Retinal pigment epithelial cell (primary cell): ENCODE data around the gene PLA2G7.

Experiments
- DNase-seq: peaks from one replicate; pipeline ENCODE4 v3.0.0-alpha.2; 2010; ENCODE audit warnings: low read depth
- H3K4me3 ChIP-seq: 2 replicates; pipeline ENCODE4 v1.5.1; 2011; ENCODE audit warnings: mild to moderate bottlenecking, low read length, control low read depth, moderate library complexity
- CTCF ChIP-seq: conservative IDR thresholded peaks from 2 replicates; pipeline ENCODE4 v1.5.1; 2011; ENCODE audit warnings: low read depth, low read length, control low read depth, inconsistent platforms

The PLA2G7 gene

GRCh38 chr6:46689657-46690056 is 45.5 kb downstream of the PLA2G7 start:
- no peak for TF ChIP-seq CTCF
- no peak overlapping the region for H3K4me3 ChIP-seq
- no peak for DNase-seq

- TF ChIP-seq CTCF = no peak
- H3K4me3 ChIP-seq = no peak overlapping the region
- no peak for DNase-seq
These were observed 46.2 kb downstream of the PLA2G7 start for GRCh38 chr6:46688966-46689335.

- DNase-seq = no peak
- no peak for TF ChIP-seq CTCF
- no peak overlapping the region for H3K4me3 ChIP-seq
These were observed 46.8 kb downstream of the PLA2G7 start for GRCh38 chr6:46688117-46688965.

- no peak for DNase-seq
- no peak for TF ChIP-seq CTCF
- H3K4me3 ChIP-seq = no peak within 1 kb of the TSS
These were observed 47.5 kb downstream of the PLA2G7 start, which contains the start of gene TDRD6 for GRCh38 chr6:46687619-46688097. TSS of gene TDRD6 (plus strand) at chr6:46687885. CDS start at chr6:46688129, 244 bp downstream.

- no peak overlapping the region for H3K4me3 ChIP-seq
- DNase-seq = peak; percentile 30
- TF ChIP-seq CTCF = no peak
These were observed 50.4 kb downstream of the PLA2G7 start for GRCh38 chr6:46684771-46685170.

GRCh38 chr6:46677314-46677654 is 57.9 kb downstream of the PLA2G7 start:
- TF ChIP-seq CTCF = peak; percentile 51
- no peak for DNase-seq

More at GRCh38 chr6:46677314-46677654, 57.9 kb downstream of the PLA2G7 start:
- H3K4me3 ChIP-seq = no peak overlapping the region
